ENCODE measurements around the gene COL12A1.
"Not testable (repeated sequence)": the region's sequence is repeated elsewhere in the genome, so short reads cannot be mapped to it uniquely, and the experiment has no call there.

The COL12A1 gene

GRCh38 chr6:75199889-75200288 lies 6.0 kb downstream of the COL12A1 start:
- DNase-seq (ENCODE audit: extremely low read depth, low read depth): no peak
- TF ChIP-seq CTCF (IDR thresholded peaks at IDR 0.05; ENCODE audit: low read depth, low read length): no peak

DNA sequence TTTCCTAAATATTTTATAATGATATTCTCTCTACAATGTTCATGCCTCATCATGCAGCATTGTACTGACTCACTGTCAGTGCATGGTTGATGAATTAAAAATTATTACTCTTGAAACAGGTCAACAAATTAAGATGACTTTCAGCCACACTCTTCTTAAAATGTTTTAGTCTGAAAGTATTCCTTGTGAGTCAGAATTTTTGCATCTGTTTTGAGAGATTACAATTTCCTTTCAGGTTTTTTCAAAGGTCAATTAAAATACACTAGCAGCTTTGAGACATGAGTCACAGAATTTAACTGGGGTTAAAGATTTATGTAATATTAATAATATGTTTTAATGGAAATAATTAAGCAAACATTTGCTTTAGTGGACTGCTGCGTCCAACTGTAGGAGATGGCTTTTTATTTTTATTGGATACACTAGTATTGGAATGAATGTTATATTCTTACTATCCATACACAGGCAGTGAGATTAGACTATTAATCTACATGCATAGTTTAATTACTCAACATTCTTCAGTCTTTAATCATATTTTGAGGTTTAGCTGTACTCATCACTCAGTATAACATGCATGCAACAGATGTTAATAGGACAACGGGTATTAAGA lies 9.7 kb downstream of the COL12A1 start:
- no peak for DNase-seq (ENCODE audit: extremely low read depth, low read depth)
- TF ChIP-seq CTCF (IDR thresholded peaks at IDR 0.05; ENCODE audit: low read depth, low read length): no peak

DNA sequence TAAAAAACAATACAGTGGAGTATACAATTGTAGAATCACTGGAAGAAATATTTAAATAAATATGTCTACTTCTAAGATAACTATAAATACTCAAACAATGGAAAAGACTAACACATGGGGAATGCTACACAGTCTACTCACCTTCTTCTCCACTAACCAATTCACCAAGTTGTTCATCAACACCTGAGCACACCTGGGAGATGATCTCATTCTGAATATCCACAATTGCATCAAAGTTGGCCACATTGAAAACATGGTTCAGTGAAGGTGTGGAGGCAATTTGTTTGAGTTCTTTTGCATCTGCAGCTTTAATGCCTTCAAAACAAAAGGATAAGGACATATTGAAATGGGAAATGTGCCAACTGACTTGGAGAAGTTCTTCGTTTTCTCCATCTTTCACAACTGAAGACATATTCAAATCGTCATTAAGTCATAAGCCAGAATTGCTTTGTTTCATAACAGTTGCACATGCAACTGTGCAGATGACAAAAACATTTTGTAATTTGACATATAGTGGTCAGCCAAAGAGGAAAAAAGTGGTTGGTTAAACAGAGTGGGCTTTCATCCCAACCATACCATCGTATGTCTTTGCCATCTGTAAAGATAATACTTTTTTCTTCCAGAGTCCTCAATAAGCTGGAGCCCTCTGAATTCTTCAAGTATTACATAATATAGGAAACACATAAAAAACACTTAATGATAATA lies 17.5 kb downstream of the COL12A1 start:
- no peak for TF ChIP-seq CTCF (IDR thresholded peaks at IDR 0.05; ENCODE audit: low read depth, low read length)
- DNase-seq (ENCODE audit: extremely low read depth, low read depth): no peak

GRCh38 chr6:75186581-75186980 lies 19.3 kb downstream of the COL12A1 start:
- not testable (repeated sequence) for DNase-seq (ENCODE audit: extremely low read depth, low read depth)

- DNase-seq (ENCODE audit: extremely low read depth, low read depth): peak; percentile 59
- no peak for TF ChIP-seq CTCF (IDR thresholded peaks at IDR 0.05; ENCODE audit: low read depth, low read length)
These were observed 22.7 kb downstream of the COL12A1 start for GRCh38 chr6:75183099-75183541.

DNA sequence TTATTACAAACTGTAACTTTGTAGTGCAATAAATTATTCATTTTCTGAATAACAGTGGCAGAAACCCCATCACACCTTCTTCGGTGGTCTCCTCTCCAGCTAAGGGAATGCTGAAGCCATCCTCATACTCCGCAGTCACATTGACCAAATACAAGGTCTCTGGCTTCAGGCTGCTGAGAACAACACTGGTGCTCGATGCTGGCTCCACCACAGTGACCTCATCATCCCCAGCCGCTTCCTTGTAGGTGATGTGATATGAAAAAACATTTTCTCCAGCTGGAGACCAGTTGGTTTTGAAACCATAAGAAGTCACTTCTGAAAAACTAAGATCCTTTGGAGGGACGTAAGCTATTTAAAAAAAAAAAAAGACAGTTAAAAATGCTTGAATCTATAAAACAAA lies 25.0 kb downstream of the COL12A1 start:
- no peak for DNase-seq (ENCODE audit: extremely low read depth, low read depth)
- TF ChIP-seq CTCF (IDR thresholded peaks at IDR 0.05; ENCODE audit: low read depth, low read length): no peak

GRCh38 chr6:75178757-75179156 lies 27.1 kb downstream of the COL12A1 start:
- DNase-seq (ENCODE audit: extremely low read depth, low read depth): no peak
- TF ChIP-seq CTCF (IDR thresholded peaks at IDR 0.05; ENCODE audit: low read depth, low read length): no peak

Data from AG09319 (cell line).